ENCODE data around the gene CIAO2A.

DNA sequence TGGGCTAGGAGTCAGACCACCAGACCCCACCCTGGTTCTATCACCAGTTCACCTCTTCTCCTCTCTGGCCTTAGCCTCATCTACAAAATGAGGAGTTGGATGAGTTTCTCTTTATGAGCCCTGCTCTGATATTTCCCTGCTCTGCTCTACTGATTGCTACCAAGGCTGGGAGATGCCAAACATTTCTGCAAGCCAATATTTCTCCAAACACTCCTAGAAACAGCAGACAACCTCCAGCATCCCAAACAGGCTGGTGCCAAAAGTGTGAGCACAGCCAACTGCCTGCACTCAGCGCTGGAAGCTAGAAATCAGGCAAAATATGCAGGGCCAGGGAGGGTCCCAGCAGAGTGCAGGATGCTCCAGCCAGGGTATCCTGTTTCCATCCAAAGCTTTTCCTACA is 58.1 kb downstream of the CIAO2A start:
- TF ChIP-seq, protein P1, sequence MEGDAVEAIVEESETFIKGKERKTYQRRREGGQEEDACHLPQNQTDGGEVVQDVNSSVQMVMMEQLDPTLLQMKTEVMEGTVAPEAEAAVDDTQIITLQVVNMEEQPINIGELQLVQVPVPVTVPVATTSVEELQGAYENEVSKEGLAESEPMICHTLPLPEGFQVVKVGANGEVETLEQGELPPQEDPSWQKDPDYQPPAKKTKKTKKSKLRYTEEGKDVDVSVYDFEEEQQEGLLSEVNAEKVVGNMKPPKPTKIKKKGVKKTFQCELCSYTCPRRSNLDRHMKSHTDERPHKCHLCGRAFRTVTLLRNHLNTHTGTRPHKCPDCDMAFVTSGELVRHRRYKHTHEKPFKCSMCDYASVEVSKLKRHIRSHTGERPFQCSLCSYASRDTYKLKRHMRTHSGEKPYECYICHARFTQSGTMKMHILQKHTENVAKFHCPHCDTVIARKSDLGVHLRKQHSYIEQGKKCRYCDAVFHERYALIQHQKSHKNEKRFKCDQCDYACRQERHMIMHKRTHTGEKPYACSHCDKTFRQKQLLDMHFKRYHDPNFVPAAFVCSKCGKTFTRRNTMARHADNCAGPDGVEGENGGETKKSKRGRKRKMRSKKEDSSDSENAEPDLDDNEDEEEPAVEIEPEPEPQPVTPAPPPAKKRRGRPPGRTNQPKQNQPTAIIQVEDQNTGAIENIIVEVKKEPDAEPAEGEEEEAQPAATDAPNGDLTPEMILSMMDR (IDR thresholded peaks at IDR 0.05 in 8 of 11, conservative IDR thresholded peaks at IDR 0.05 in 3 of 11): no peak
- TF ChIP-seq POLR2A (IDR thresholded peaks at IDR 0.05): no peak
- no peak for TF ChIP-seq POLR2AphosphoS5 (IDR thresholded peaks at IDR 0.05)

Data from spleen (tissue), 7 donors.